GM20000 (cell line): ENCODE measurements around the gene DNHD1.

ENCODE experiments used
- DNase-seq: peaks from one replicate; pipeline ENCODE4 v3.0.0; 2012; ENCODE audit warnings: low spot score
- CTCF ChIP-seq: IDR thresholded peaks from 2 replicates; pipeline ENCODE4 v1.5.1; 2012; ENCODE audit warnings: mild to moderate bottlenecking, control low read depth; ENCODE audit errors: extremely low read depth, missing control alignments

The DNHD1 gene

GRCh38 chr11:6481012-6481923 is 15.8 kb upstream of the DNHD1 start, which contains the start of the genes ARFIP2 and TIMM10B:
Gene ARFIP2 (minus strand): TSS chr11:6481331. CDS start chr11:6480421, 910 bp downstream.
Gene TIMM10B (plus strand): TSS chr11:6481501. CDS start chr11:6481517, 16 bp downstream.
- no peak for TF ChIP-seq CTCF
- peak; percentile 98 for DNase-seq

- no peak for DNase-seq
- no peak for TF ChIP-seq CTCF
Observed at GRCh38 chr11:6481924-6482275, 15.2 kb upstream of the DNHD1 start.

GRCh38 chr11:6482441-6482840 is 14.6 kb upstream of the DNHD1 start:
- no peak for DNase-seq
- TF ChIP-seq CTCF, result no peak

- DNase-seq, result no peak
- TF ChIP-seq CTCF, result no peak
Observed at GRCh38 chr11:6483015-6483414, 14.1 kb upstream of the DNHD1 start.

GRCh38 chr11:6485661-6486060 is 11.4 kb upstream of the DNHD1 start:
- DNase-seq, result no peak
- no peak for TF ChIP-seq CTCF

GRCh38 chr11:6486256-6486655 is 10.8 kb upstream of the DNHD1 start:
- no peak for TF ChIP-seq CTCF
- no peak for DNase-seq

- TF ChIP-seq CTCF, result no peak
- no peak for DNase-seq
Observed at GRCh38 chr11:6486938-6487337, 10.1 kb upstream of the DNHD1 start.
